GM12878 (cell line): Measurements from ENCODE around the gene ZSWIM3. TPM values are rescaled to one million over a fixed set of nuclear protein-coding genes. Genes with fewer than 3 reads are reported as not detected.

Source experiments
- BRCA1 ChIP-seq: IDR thresholded peaks from 2 replicates; pipeline ENCODE4 v1.6.1; 2011; ENCODE audit warnings: low read depth, low read length, improper control_type of control experiment
- CBFB ChIP-seq: IDR thresholded peaks from 2 replicates; pipeline ENCODE4 v1.6.1; 2016; ENCODE audit warnings: antibody characterized with exemption, low read depth
- CEBPZ ChIP-seq: fragments of 150-350 bp; IDR thresholded peaks from 2 replicates; pipeline ENCODE4 v1.6.1; 2016; ENCODE audit warnings: low read depth, low read length
- E2F4 ChIP-seq: IDR thresholded peaks from 2 replicates; pipeline ENCODE4 v1.6.1; 2012; ENCODE audit warnings: low read depth, low read length, improper control_type of control experiment
- ESRRA ChIP-seq: IDR thresholded peaks from 2 replicates; pipeline ENCODE4 v1.6.1; 2012; ENCODE audit warnings: mild to moderate bottlenecking, low read length, improper control_type of control experiment
- FOS ChIP-seq: IDR thresholded peaks from 3 replicates; pipeline ENCODE4 v1.6.1; 2011; ENCODE audit warnings: borderline replicate concordance; ENCODE audit not compliant: insufficient read length; ENCODE audit errors: extremely low read depth
- FOXM1 ChIP-seq: IDR thresholded peaks from 2 replicates; pipeline ENCODE4 v1.6.1; 2012; ENCODE audit warnings: low read depth, mild to moderate bottlenecking, inconsistent platforms, low read length, moderate library complexity
- HDAC6 ChIP-seq: fragments of 200-600 bp; sonication (generic); IDR thresholded peaks from one replicate; pipeline ENCODE4 v1.8.0; 2017; ENCODE audit warnings: antibody characterized with exemption; ENCODE audit not compliant: unreplicated experiment
- KLF5 ChIP-seq: fragments of 450-650 bp; IDR thresholded peaks from 2 replicates; pipeline ENCODE4 v1.6.1; 2014; ENCODE audit warnings: mild to moderate bottlenecking; ENCODE audit not compliant: partially characterized antibody
- PAX8 ChIP-seq: fragments of 450-650 bp; IDR thresholded peaks from 2 replicates; pipeline ENCODE4 v1.6.1; 2017; ENCODE audit warnings: mild to moderate bottlenecking, moderate library complexity
- PRDM15 ChIP-seq: fragments of 450-650 bp; formaldehyde crosslinking; IDR thresholded peaks from 2 replicates; pipeline ENCODE4 v1.4.0; 2020; ENCODE audit warnings: mild to moderate bottlenecking, moderate library complexity
- RAD51 ChIP-seq: fragments of 450-650 bp; IDR thresholded peaks from 2 replicates; pipeline ENCODE4 v1.6.1; 2016; ENCODE audit warnings: moderate library complexity, mild to moderate bottlenecking, inconsistent platforms
- SKIL ChIP-seq: fragments of 450-650 bp; IDR thresholded peaks from 2 replicates; pipeline ENCODE4 v1.6.1; 2017; ENCODE audit warnings: mild to moderate bottlenecking, low read depth, inconsistent platforms; ENCODE audit not compliant: poor library complexity, severe bottlenecking
- SMAD5 ChIP-seq: IDR thresholded peaks from 2 replicates; pipeline ENCODE4 v1.6.1; 2016; ENCODE audit warnings: antibody characterized with exemption, low read depth
- SMC3 ChIP-seq: IDR thresholded peaks from 2 replicates; pipeline ENCODE4 v1.6.1; 2011; ENCODE audit warnings: low read length, improper control_type of control experiment, borderline replicate concordance
- SRF ChIP-seq, 2 experiments: IDR thresholded peaks; 2 replicates each; pipeline ENCODE4 v1.6.1; 2011; ENCODE audit warnings: low read depth in 2 of 2, low read length in 2 of 2, mild to moderate bottlenecking in 1 of 2, moderate library complexity in 1 of 2
- TCF12 ChIP-seq: IDR thresholded peaks from 2 replicates; pipeline ENCODE4 v1.6.1; 2011; ENCODE audit warnings: low read depth, mild to moderate bottlenecking, low read length
- USF2 ChIP-seq: IDR thresholded peaks from 2 replicates; pipeline ENCODE4 v1.6.1; 2011; ENCODE audit warnings: low read depth, low read length, improper control_type of control experiment, borderline replicate concordance
- ZBED1 ChIP-seq: IDR thresholded peaks from 2 replicates; pipeline ENCODE4 v1.6.1; 2016; ENCODE audit warnings: borderline replicate concordance
- polyA plus RNA-seq, 11 experiments: library from polyadenylated mRNA; depleted of rRNA in 4 of 11; unstranded in 6 of 11; stranded (reverse) in 5 of 11; fragments of >200 nt; fragmentation: Nextera tagmentation in 4 of 11; fragmentation: Illumina TruSeq in 1 of 11; extraction: Ambion mirVana in 4 of 11; extraction: Trizol in 1 of 11; gene quantifications; 1 replicate in 1 of 11; 2 replicates in 10 of 11; pipeline versions ENCODE4 v1.2.1 to v1.2.3, GENCODE V29; 2011 to 2016; ENCODE audit warnings: inconsistent platforms in 2 of 11, missing spikeins in 2 of 11, low read depth in 1 of 11
- total RNA-seq, 4 experiments: library from RNA; depleted of rRNA in 3 of 4; stranded (reverse); fragments of >200 nt in 3 of 4; fragmentation: Illumina TruSeq in 1 of 4; extraction: Trizol in 1 of 4; gene quantifications; 2 replicates each; pipeline versions ENCODE4 v1.2.1 to v1.2.3, GENCODE V29; 2013 to 2021

Gene ZSWIM3
- total and polyA plus RNA-seq, 10 of the 15 experiments (the other 5 are each of a cell fraction or from before 2014, with no cell fraction given): 1.6 to 5.1 (median 4.2) TPM

- TF ChIP-seq HDAC6 (no peak), FOXM1 (no peak), E2F4 (no peak), PAX8 (no peak), KLF5 (no peak), ZBED1 (no peak), CEBPZ (no peak), SKIL (no peak), SRF (IDR thresholded peaks at IDR 0.05; ENCODE audit: low read depth in 2 of 2, low read length in 2 of 2) (no peak), BRCA1 (no peak), FOS (no peak), ESRRA (no peak), PRDM15 (CRISPR knock-in tag) (no peak), RAD51 (peak; percentile 50; the same call in 1 of the 2 replicates), USF2 (no peak), CBFB (no peak), SMC3 (no peak), SMAD5 (no peak), TCF12 (no peak)
These were observed 54.3 kb downstream of the ZSWIM3 start, which contains the start of gene PLTP (continued) for GRCh38 chr20:45911486-45912343.
